H1 (cell line): ENCODE measurements around the gene AUH. TPM values are rescaled to one million over a fixed set of nuclear protein-coding genes. Genes with fewer than 3 reads are reported as not detected.

Experiments used
- BACH1 ChIP-seq: IDR thresholded peaks from 2 replicates; pipeline ENCODE4 v1.6.1; 2012; ENCODE audit warnings: low read length, improper control_type of control experiment
- CBX5 ChIP-seq: fragments of 300-800, 300-1000 bp; sonication (generic); IDR thresholded peaks from 2 replicates; pipeline ENCODE4 v1.7.1; 2016; ENCODE audit warnings: antibody characterized with exemption, low read length, low read depth
- CHD2 ChIP-seq: IDR thresholded peaks from 2 replicates; pipeline ENCODE4 v1.6.1; 2012; ENCODE audit warnings: low read length, improper control_type of control experiment
- GABPA ChIP-seq: IDR thresholded peaks from 2 replicates; pipeline ENCODE4 v1.6.1; 2011; ENCODE audit warnings: mild to moderate bottlenecking, low read length, moderate library complexity, borderline replicate concordance; ENCODE audit not compliant: insufficient read depth
- polyA plus RNA-seq, 7 experiments: library from polyadenylated mRNA; depleted of rRNA in 3 of 7; stranded (reverse) in 5 of 7; unstranded in 2 of 7; fragments of >200 nt in 5 of 7; fragments of 200-250 nt in 2 of 7; gene quantifications; 1 replicate in 5 of 7; 2 replicates in 1 of 7; 4 replicates in 1 of 7; pipeline versions ENCODE4 v1.2.1 to v1.2.3, GENCODE V29; 2011 to 2013; ENCODE audit warnings: missing spikeins in 2 of 7, mixed read lengths in 2 of 7
- total RNA-seq: library from RNA; stranded (reverse); fragmentation: NEBNext Ultra II Directional; extraction: Animal tissue kit (Norgen Biotek cat#: 25700); gene quantifications from 2 replicates; pipeline ENCODE4 v1.2.1, GENCODE V29; 2021

AUH gene
- total and polyA plus RNA-seq, 2 of the 8 experiments (the other 6 are each of a cell fraction or from before 2014, with no cell fraction given), result 5.8 to 21.9 TPM

- TF ChIP-seq BACH1 (no peak), GABPA (no peak), CBX5 (no peak), CHD2 (no peak)
Observed at GRCh38 chr9:91346644-91347043, 15.1 kb downstream of the AUH start (continued).
